ENCODE measurements around the gene SNN. TPM values are rescaled to one million over a fixed set of nuclear protein-coding genes. Genes with fewer than 3 reads are reported as not detected.
A peak's percentile ranks its signal among the peaks of the same experiment; 100 is the strongest.

Gene SNN
- total RNA-seq, 1 donor from 2014 or later, result 7.3 TPM

GRCh38 chr16:11712122-11712521, 43.9 kb downstream of the SNN start:
- intact Hi-C loops (cut with micrococcal nuclease), result no loop called here
- no peak overlapping the region for H3K4me3 Mint-ChIP-seq
- no peak for DNase-seq (ENCODE audit: low spot score)
- no peaks in the 10 kb centered on the region for H3K27me3 Mint-ChIP-seq (ENCODE audit: insufficient read depth)
- H3K4me1 Mint-ChIP-seq (ENCODE audit: low read depth), result peaks cover 10% of the 10 kb centered on the region
- H3K36me3 Mint-ChIP-seq (ENCODE audit: low read depth), result peaks cover 24% of the 10 kb centered on the region
- no peaks in the 10 kb centered on the region for H3K9me3 Mint-ChIP-seq
- H3K27ac Mint-ChIP-seq, result peak overlapping the region; percentile 35

DNA sequence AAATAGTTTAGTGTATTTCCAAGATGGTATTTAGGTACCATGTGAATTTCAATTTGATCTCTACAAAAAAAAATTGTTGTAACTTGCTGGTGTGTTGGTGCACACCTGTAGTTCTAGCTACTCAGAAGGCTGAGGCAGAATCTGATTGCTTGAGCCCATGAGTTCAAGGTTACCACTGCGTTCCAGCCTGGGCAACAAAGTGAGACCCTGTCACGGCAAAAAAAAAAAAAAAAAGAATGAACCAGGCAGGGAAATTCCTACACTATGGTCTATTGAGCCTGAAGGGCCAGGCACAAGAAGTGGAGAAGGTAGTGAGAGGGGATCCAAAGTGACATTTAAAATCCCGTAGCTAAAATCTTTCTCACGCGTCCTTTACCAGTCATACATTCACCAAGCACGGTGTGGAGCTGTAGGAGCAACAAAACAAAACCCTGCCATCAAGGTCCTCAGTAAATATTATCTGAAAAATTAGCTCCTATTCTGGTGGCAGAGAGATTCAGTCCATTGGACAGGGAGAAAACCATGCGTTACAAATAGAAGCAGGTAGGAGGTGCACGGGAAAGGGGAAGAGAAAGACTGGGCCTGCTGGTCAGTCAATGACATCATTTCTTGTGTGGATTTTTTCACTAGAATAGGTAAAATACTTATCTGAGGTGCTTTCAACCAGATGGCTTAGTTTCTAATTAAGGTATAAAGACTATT, 47.1 kb downstream of the SNN start:
- DNase-seq (ENCODE audit: low spot score), result no peak
- Mint-ChIP-seq H3K4me1 (ENCODE audit: low read depth) (peaks cover 16% of the 10 kb centered on the region), H3K36me3 (ENCODE audit: low read depth) (peaks cover 26% of the 10 kb centered on the region), H3K4me3 (no peak overlapping the region), H3K27ac (peak overlapping the region; percentile 13), H3K27me3 (ENCODE audit: insufficient read depth) (no peaks in the 10 kb centered on the region), H3K9me3 (no peaks in the 10 kb centered on the region)
- intact Hi-C loops (cut with micrococcal nuclease), result loop anchor here (2.0 kb wide), 3 partner anchors 27 to 761 kb away; no protein-coding TSS in a partner anchor

DNA sequence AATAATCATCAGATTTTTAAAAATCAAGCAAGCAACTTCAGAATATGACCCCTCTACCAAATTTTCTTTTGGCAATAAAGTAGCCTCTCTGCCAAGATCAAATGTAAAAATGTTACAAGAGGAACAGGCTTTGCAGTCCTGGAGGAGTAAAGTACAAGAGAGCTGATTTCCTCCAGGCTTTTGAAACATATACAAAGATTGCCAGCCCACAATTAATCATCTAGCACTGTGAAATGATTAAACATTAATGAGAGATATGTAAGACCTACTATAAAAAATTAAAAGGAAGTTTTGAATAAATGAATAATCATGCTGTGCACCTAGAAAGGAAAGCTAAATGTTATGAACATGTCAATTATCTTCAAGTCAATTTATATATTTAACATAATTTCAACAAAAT, 48.1 kb downstream of the SNN start:
- DNase-seq (ENCODE audit: low spot score), result no peak
- Mint-ChIP-seq H3K36me3 (ENCODE audit: low read depth) (peaks cover 25% of the 10 kb centered on the region), H3K9me3 (no peaks in the 10 kb centered on the region), H3K27me3 (ENCODE audit: insufficient read depth) (no peaks in the 10 kb centered on the region), H3K4me1 (ENCODE audit: low read depth) (peaks cover 16% of the 10 kb centered on the region), H3K4me3 (no peak overlapping the region), H3K27ac (no peak overlapping the region)
- intact Hi-C loops (cut with micrococcal nuclease), result no loop called here

- peaks cover 18% of the 10 kb centered on the region for H3K4me1 Mint-ChIP-seq (ENCODE audit: low read depth)
- H3K36me3 Mint-ChIP-seq (ENCODE audit: low read depth), result peaks cover 34% of the 10 kb centered on the region
- no peaks in the 10 kb centered on the region for H3K9me3 Mint-ChIP-seq
- H3K27me3 Mint-ChIP-seq (ENCODE audit: insufficient read depth), result no peaks in the 10 kb centered on the region
- no peak overlapping the region for H3K4me3 Mint-ChIP-seq
- H3K27ac Mint-ChIP-seq, result no peak overlapping the region
- no peak for DNase-seq (ENCODE audit: low spot score)
- intact Hi-C loops (cut with micrococcal nuclease), result no loop called here
Measured at GRCh38 chr16:11717811-11718210, 49.6 kb downstream of the SNN start.

GRCh38 chr16:11719171-11719570, 50.9 kb downstream of the SNN start:
- no peak for DNase-seq (ENCODE audit: low spot score)
- H3K27me3 Mint-ChIP-seq (ENCODE audit: insufficient read depth), result no peaks in the 10 kb centered on the region
- peaks cover 37% of the 10 kb centered on the region for H3K36me3 Mint-ChIP-seq (ENCODE audit: low read depth)
- no peak overlapping the region for H3K27ac Mint-ChIP-seq
- no peaks in the 10 kb centered on the region for H3K9me3 Mint-ChIP-seq
- intact Hi-C loops (cut with micrococcal nuclease), result no loop called here
- H3K4me1 Mint-ChIP-seq (ENCODE audit: low read depth), result peaks cover 18% of the 10 kb centered on the region
- H3K4me3 Mint-ChIP-seq, result no peak overlapping the region

DNA sequence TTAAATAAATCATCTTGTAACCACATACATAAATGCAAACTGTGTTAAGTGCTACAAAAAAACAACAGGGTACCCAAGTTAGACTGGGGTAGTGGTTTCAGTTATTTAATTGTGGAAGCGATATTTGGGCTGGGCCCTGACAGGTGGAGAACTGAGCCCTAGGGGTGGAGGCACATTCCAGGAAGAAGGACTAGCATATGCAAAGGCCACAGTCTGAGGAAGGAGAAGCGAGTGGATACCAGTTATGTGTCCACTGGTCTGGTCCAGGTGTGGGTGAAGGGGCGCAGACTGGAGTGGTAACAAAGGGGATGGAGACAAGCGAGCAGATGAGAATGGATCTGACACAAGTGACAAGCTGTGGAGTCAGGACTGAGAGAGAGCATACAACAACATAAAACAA, 51.5 kb downstream of the SNN start:
- Mint-ChIP-seq H3K9me3 (no peaks in the 10 kb centered on the region), H3K36me3 (ENCODE audit: low read depth) (peaks cover 35% of the 10 kb centered on the region), H3K4me1 (ENCODE audit: low read depth) (peaks cover 13% of the 10 kb centered on the region), H3K27ac (no peak overlapping the region), H3K4me3 (no peak overlapping the region), H3K27me3 (ENCODE audit: insufficient read depth) (no peaks in the 10 kb centered on the region)
- no peak for DNase-seq (ENCODE audit: low spot score)
- intact Hi-C loops (cut with micrococcal nuclease), result no loop called here

DNA sequence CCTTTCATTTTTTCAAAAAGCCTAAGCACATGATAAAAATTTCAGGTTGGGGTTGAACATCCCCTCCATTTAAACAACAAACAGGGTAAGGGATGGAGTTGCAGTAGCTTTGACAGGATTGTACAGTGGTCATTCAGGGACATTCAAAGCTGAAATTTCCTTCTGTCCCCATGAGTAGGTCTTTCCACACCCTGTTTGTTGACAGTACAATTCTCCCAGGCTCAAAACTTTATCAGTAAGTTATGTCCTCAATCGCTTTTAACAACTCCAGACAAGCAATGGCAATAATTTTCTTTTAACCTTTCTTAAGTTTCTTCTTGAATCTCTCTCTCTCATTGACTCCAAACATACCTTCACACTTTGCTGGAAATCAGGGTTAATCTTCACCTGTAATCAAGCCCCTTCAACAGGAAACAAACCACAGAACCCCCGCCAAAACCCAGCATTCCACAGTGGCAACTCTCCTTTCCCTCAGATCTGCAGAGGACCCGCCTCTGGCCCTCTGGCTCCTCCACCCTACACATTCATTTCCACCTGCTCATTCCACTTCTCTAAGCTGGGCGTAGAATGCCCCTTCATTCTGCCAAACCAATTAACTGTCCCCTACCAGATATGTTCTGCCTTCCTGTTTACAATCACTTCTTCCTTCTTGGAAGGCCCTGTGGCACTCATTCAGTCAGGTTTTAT, 53.7 kb downstream of the SNN start:
- Mint-ChIP-seq H3K4me1 (ENCODE audit: low read depth) (peaks cover 13% of the 10 kb centered on the region), H3K36me3 (ENCODE audit: low read depth) (peaks cover 37% of the 10 kb centered on the region), H3K4me3 (no peak overlapping the region), H3K9me3 (no peaks in the 10 kb centered on the region), H3K27ac (peak overlapping the region; percentile 36), H3K27me3 (ENCODE audit: insufficient read depth) (no peaks in the 10 kb centered on the region)
- intact Hi-C loops (cut with micrococcal nuclease), result no loop called here
- no peak for DNase-seq (ENCODE audit: low spot score)

DNA sequence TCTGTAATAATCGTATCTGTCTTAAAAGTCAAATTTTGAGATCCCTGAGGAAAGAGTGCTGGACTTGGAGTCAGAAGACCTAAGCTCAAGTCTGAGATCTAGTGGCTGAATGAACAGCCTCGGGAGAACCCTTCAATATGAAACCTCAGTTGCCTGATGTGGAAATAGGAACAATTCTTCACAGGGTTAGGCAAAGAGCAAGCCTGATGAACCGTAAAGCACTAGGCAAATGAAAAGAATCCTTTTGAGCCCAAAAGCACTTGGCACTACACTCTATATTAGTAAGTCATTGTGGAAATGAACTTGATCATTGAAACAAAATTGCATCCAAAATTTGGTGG, 54.2 kb downstream of the SNN start:
- DNase-seq (ENCODE audit: low spot score), result no peak
- peaks cover 40% of the 10 kb centered on the region for H3K36me3 Mint-ChIP-seq (ENCODE audit: low read depth)
- intact Hi-C loops (cut with micrococcal nuclease), result no loop called here
- no peaks in the 10 kb centered on the region for H3K27me3 Mint-ChIP-seq (ENCODE audit: insufficient read depth)
- peaks cover 18% of the 10 kb centered on the region for H3K4me1 Mint-ChIP-seq (ENCODE audit: low read depth)
- H3K27ac Mint-ChIP-seq, result peak overlapping the region; percentile 36
- no peak overlapping the region for H3K4me3 Mint-ChIP-seq
- H3K9me3 Mint-ChIP-seq, result no peaks in the 10 kb centered on the region

- H3K4me1 Mint-ChIP-seq (ENCODE audit: low read depth), result peaks cover 40% of the 10 kb centered on the region
- H3K9me3 Mint-ChIP-seq, result no peaks in the 10 kb centered on the region
- H3K27ac Mint-ChIP-seq, result no peak overlapping the region
- H3K36me3 Mint-ChIP-seq (ENCODE audit: low read depth), result peaks cover 51% of the 10 kb centered on the region
- no peaks in the 10 kb centered on the region for H3K27me3 Mint-ChIP-seq (ENCODE audit: insufficient read depth)
- DNase-seq (ENCODE audit: low spot score), result no peak
- intact Hi-C loops (cut with micrococcal nuclease), result no loop called here
- H3K4me3 Mint-ChIP-seq, result no peak overlapping the region
Measured at GRCh38 chr16:11725457-11725856, 57.2 kb downstream of the SNN start.

- no peak for DNase-seq (ENCODE audit: low spot score)
- Mint-ChIP-seq H3K36me3 (ENCODE audit: low read depth) (peaks cover 54% of the 10 kb centered on the region), H3K4me3 (no peak overlapping the region), H3K27me3 (ENCODE audit: insufficient read depth) (no peaks in the 10 kb centered on the region), H3K4me1 (ENCODE audit: low read depth) (peaks cover 45% of the 10 kb centered on the region), H3K27ac (no peak overlapping the region), H3K9me3 (no peaks in the 10 kb centered on the region)
- intact Hi-C loops (cut with micrococcal nuclease), result no loop called here
Measured at GRCh38 chr16:11726008-11726407, 57.8 kb downstream of the SNN start.

GRCh38 chr16:11727796-11728543, 59.7 kb downstream of the SNN start:
- intact Hi-C loops (cut with micrococcal nuclease), result no loop called here
- Mint-ChIP-seq H3K4me1 (ENCODE audit: low read depth) (peaks cover 53% of the 10 kb centered on the region), H3K27ac (peak overlapping the region; percentile 58), H3K27me3 (ENCODE audit: insufficient read depth) (no peaks in the 10 kb centered on the region), H3K9me3 (no peaks in the 10 kb centered on the region), H3K36me3 (ENCODE audit: low read depth) (peaks cover 58% of the 10 kb centered on the region), H3K4me3 (no peak overlapping the region)
- DNase-seq (ENCODE audit: low spot score), result no peak

All from activated T-helper 1 cell treated with anti-CD3 and anti-CD28 coated beads, Interleukin-12 subunit alpha, Interleukin-12 subunit beta, Interleukin-2, Interleukin-4 antibody, amounts not matched to agents 30 ng/mL and 10 ng/mL and 1 ng/mL, durations not matched to agents 14 hours and 24 hours and 36 hours (primary cell).